Erythroblast (primary cell): ENCODE data around the gene FGF12.

Experiments
- GATA1 ChIP-seq: IDR thresholded peaks from 2 replicates; pipeline ENCODE4 v1.6.1; 2011; ENCODE audit warnings: low read depth, mild to moderate bottlenecking, control low read depth, low read length, moderate library complexity
- POLR2A ChIP-seq: IDR thresholded peaks from 2 replicates; pipeline ENCODE4 v1.6.1; 2011; ENCODE audit warnings: mild to moderate bottlenecking, low read length

GRCh38 chr3:192165552-192165951, 561.8 kb downstream of the FGF12 start:
- TF ChIP-seq POLR2A, result no peak
- no peak for TF ChIP-seq GATA1
